Measurements from ENCODE around the gene ITCH.
"Not testable (repeated sequence)": the region's sequence is repeated elsewhere in the genome, so short reads cannot be mapped to it uniquely, and the experiment has no call there.

ITCH gene

DNA sequence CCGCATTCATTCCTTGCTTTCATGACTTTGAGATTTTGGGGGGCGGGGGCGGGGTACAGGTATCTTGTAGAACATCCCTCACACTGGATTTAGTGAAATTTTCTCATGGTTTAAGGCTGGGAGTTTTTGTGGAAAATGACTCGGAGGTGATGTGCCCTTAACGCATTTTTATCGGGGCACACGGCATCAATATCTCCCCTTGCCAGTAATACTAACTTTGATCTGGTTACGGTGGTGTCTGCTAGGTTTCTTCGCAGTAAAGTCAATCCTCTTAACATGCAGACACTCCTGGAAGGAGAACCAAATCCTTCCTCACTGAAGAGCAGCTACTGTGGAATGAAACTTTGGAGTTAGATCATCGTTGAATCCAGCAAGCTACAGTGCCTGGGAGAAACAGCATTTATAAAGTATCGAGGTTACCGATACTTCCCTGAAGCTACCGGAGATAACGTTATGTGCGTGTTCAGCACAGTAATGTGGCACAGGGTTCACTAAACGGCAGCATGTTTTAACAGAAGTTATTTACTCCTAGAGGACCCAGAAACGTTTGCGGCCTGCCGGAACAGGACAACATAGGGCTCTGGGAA, 151.9 kb downstream of the ITCH start:
- no peak for DNase-seq

- peak; percentile 61 for DNase-seq
Measured at GRCh38 chr20:34515484-34516246, 152.6 kb downstream of the ITCH start.

DNA sequence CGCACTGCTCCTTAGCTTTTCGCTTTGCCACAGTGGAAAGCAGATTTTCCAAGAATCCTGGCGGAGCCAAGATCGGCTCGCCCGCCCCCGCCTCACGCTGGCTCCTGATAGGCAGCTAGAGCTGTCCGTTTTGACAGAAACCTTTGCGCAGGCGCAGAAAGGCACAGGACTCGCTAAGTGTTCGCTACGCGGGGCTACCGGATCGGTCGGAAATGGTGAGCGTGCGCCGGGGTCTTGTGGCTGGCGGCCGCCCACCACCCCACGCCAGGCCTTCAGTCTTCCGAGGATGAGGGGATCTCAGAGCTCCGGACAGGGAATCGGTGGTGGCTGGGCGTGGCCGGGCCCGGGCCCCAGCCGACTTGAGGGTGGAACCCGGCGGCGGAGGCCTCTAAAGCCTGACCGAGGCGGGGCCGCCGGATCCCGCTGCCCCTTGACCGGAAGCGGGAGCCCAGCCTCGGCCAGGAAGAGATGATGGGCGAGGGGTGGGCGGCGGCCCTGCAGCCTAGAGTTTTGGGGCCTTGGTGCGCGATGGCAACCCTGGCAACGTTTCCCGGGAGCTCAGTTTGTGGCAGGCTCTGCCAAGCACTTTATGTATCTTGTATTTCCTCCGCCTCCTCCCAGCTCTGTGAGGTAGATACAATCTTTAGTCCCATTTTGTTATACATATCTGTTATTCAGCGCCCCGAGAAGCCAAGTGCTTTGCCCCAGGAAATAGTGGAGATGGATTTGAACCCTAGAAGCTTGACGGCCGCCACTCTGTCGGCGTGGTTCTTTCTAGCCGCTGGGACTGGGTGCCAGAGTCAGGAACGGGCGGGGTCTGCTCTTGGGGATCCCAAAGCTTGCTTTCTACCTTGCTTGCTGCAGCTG, 153.4 kb downstream of the ITCH start, which contains the start of gene DYNLRB1:
TSS of gene DYNLRB1 (plus strand) at position 176 of the 867 bp plus-strand sequence. CDS start at position 213, 37 bp downstream.
- peak; percentile 96 for DNase-seq

DNA sequence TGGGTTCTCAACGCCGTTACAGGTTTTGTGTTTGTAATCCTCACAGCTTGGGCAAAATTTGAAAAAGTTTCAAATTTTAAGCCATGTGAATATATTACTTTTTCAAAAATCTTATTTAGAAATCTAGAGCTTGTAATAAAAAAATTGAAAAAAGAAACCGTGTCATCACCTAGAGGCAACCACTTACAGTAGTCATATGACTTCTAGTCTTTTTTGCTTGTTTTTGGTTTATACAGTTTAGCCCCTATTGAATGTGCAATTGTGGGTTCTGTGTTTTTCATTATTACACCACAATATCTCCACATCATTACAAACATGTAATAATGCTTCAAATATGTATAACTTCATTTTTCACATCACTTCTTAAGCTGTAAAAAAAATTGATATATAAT, 154.0 kb downstream of the ITCH start:
- DNase-seq: no peak

GRCh38 chr20:34518863-34519262, 155.8 kb downstream of the ITCH start:
- DNase-seq: not testable (repeated sequence)

DNA sequence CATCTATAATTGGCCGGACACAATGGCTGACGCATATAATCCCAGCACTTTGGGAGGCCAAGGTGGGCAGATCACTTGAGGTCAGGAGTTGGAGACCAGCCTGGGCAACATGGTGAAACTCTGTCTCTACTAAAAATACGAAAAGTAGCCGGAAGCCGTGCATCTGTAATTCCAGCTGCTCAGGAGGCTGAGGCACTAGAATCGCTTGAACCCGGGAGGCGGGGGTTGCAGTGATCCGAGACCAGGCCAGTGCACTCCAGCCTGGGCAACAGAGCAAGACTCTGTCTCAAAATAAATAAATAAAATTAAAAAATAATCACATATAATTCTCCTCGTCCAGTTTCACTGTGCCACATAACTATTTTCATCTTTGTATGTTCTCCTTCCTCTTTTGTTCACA, 156.8 kb downstream of the ITCH start:
- not testable (repeated sequence) for DNase-seq

GRCh38 chr20:34522969-34523871, 160.1 kb downstream of the ITCH start:
- peak; percentile 69 for DNase-seq

- no peak for DNase-seq
Measured at GRCh38 chr20:34524426-34524825, 161.4 kb downstream of the ITCH start.

- no peak for DNase-seq
Measured at GRCh38 chr20:34525342-34525708, 162.3 kb downstream of the ITCH start.

- DNase-seq: peak; percentile 100
Measured at GRCh38 chr20:34525709-34526416, 162.8 kb downstream of the ITCH start.

DNA sequence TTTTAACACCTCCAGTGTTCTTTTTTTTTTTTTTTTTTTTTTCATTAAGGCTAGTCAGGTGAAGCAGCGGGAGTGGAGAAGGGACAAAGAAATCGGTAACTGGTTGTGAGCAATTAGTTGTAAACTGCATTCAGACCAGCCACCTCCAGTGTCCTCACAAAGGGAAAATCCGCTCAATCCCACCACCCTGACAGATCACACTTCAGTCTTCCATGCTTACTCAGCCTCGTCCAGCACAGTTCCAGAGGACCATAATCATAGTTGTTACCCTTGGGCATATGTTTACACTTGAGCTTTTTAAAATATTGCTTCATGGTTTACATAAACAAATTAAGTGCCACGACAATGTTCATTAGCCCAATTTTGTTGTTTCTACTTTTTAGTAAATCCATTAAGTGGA, 163.4 kb downstream of the ITCH start:
- peak; percentile 43 for DNase-seq

GRCh38 chr20:34527016-34527415, 163.9 kb downstream of the ITCH start:
- DNase-seq: no peak

GRCh38 chr20:34528921-34529297, 165.8 kb downstream of the ITCH start:
- DNase-seq: no peak

- DNase-seq: no peak
Measured at GRCh38 chr20:34529742-34530141, 166.7 kb downstream of the ITCH start.

DNA sequence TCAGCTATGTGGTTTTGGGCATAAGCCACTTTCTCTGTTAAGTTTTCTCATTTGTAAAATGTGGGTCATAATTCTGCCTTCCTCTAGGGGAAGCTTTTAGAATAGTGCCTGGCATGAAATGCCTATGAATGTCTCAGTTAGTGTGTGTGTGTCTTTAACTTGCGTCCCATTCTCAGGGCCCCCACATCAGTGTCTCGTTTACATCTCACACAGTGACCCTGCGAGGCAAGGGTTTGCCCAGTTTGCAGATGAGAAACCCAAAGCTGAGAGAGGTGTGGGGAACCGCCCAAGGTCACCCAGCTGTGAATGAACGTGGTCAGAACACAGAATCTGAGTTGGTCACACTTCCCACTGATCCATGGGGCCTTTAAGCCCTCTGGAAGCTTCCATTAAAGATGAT, 167.3 kb downstream of the ITCH start:
- DNase-seq: no peak

- DNase-seq: no peak
Measured at GRCh38 chr20:34531608-34532265, 168.7 kb downstream of the ITCH start.

GRCh38 chr20:34532320-34532719, 169.2 kb downstream of the ITCH start:
- no peak for DNase-seq

DNA sequence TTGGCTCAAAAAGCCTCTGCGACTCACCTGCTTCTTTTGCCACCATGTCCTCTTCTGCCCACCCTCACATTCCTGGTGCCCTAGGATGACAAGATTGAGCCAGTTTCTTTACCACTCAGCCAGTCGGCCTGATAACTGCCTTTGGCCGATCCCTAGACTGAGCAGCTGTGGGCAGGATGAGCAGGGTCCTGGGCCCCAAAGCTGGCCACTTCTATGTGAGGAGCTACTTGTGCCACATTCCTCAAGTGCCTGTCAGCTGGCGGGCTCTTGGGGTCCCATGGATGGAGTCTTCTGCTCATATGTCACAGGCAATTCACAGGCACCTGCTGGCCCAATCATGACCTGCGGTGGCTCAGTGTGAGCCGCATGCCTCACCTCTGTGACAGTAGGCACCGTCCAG, 169.7 kb downstream of the ITCH start:
- no peak for DNase-seq

- DNase-seq: no peak
Measured at GRCh38 chr20:34534391-34535165, 171.5 kb downstream of the ITCH start.

DNA sequence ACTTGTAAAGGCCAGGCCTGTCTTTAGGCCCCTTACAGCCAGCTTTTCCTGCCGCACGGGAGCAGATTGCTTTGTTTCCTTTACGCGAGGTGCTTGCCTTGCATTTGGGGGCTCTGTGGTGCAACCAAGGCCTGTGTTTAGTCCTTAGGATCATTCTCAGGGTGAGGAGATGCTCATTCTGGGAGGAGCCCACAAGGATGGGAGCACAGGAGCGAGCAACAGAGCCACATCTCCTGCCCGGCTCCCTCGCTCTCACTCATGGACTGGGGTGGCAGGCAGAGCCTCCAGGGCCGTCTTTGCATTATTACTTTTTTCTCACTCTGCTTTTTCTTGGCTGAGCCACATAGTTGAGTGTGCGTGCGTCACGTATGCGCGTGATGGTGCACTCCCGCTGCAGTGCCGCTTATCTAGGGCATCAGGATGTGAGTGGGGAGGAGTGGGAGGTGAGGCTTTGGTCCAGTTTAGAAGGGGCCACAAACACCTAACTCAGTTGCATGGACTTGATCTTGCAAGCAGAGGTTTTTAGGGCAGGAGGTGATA, 172.3 kb downstream of the ITCH start:
- DNase-seq: no peak

All from EL (cell line).